H1 (cell line): Measurements from ENCODE around the gene ANO6. TPM values are rescaled to one million over a fixed set of nuclear protein-coding genes. Genes with fewer than 3 reads are reported as not detected.

ENCODE experiments used
- CHD1 ChIP-seq: IDR thresholded peaks from 2 replicates; pipeline ENCODE4 v1.6.1; 2012; ENCODE audit warnings: low read depth, low read length, improper control_type of control experiment
- CHD7 ChIP-seq: fragments of 300-600 bp; sonication (generic); IDR thresholded peaks from 2 replicates; pipeline ENCODE4 v1.7.1; 2012; ENCODE audit warnings: low read length, moderate library complexity, mild to moderate bottlenecking, inconsistent platforms; ENCODE audit not compliant: insufficient replicate concordance
- CREB1 ChIP-seq: IDR thresholded peaks from 2 replicates; pipeline ENCODE4 v1.6.1; 2012; ENCODE audit warnings: inconsistent platforms
- SIRT6 ChIP-seq: IDR thresholded peaks from one replicate; pipeline ENCODE4 v1.7.1; 2012; ENCODE audit warnings: low read length, inconsistent platforms
- SP4 ChIP-seq: IDR thresholded peaks from 2 replicates; pipeline ENCODE4 v1.6.1; 2012; ENCODE audit warnings: low read length, inconsistent platforms
- TCF12 ChIP-seq: IDR thresholded peaks from 2 replicates; pipeline ENCODE4 v1.6.1; 2011; ENCODE audit warnings: low read depth, mild to moderate bottlenecking, low read length
- polyA plus RNA-seq, 7 experiments: library from polyadenylated mRNA; depleted of rRNA in 3 of 7; stranded (reverse) in 5 of 7; unstranded in 2 of 7; fragments of >200 nt in 5 of 7; fragments of 200-250 nt in 2 of 7; gene quantifications; 1 replicate in 5 of 7; 2 replicates in 1 of 7; 4 replicates in 1 of 7; pipeline versions ENCODE4 v1.2.1 to v1.2.3, GENCODE V29; 2011 to 2013; ENCODE audit warnings: missing spikeins in 2 of 7, mixed read lengths in 2 of 7
- total RNA-seq: library from RNA; stranded (reverse); fragmentation: NEBNext Ultra II Directional; extraction: Animal tissue kit (Norgen Biotek cat#: 25700); gene quantifications from 2 replicates; pipeline ENCODE4 v1.2.1, GENCODE V29; 2021
- TF ChIP-seq, protein P1 (sequence below): IDR thresholded peaks from 2 replicates; pipeline ENCODE4 v1.6.1; 2011; ENCODE audit warnings: low read length, improper control_type of control experiment

Gene ANO6
- total and polyA plus RNA-seq, 2 of the 8 experiments (the other 6 are each of a cell fraction or from before 2014, with no cell fraction given): 15.1 to 39.7 TPM

GRCh38 chr12:45212064-45212463 lies 3.8 kb upstream of the ANO6 start (continued):
- TF ChIP-seq, protein P1, sequence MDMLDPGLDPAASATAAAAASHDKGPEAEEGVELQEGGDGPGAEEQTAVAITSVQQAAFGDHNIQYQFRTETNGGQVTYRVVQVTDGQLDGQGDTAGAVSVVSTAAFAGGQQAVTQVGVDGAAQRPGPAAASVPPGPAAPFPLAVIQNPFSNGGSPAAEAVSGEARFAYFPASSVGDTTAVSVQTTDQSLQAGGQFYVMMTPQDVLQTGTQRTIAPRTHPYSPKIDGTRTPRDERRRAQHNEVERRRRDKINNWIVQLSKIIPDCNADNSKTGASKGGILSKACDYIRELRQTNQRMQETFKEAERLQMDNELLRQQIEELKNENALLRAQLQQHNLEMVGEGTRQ: no peak
- no peak for TF ChIP-seq CREB1
- no peak for TF ChIP-seq SIRT6
- no peak for TF ChIP-seq TCF12
- TF ChIP-seq CHD1: no peak
- no peak for TF ChIP-seq SP4
- TF ChIP-seq CHD7: no peak
